Ascending aorta (tissue), 2 donors: ENCODE results near the gene KLRF2. TPM values are rescaled to one million over a fixed set of nuclear protein-coding genes. Genes with fewer than 3 reads are reported as not detected.

ENCODE experiments used
- DNase-seq, 2 donors: peaks; one replicate each; pipeline ENCODE4 v3.0.0-alpha.2; 2019; ENCODE audit warnings: low spot score in 2 of 2
- H3K27ac ChIP-seq, 2 donors: fragments of 200-600 bp; sonication (generic); one replicate each; pipeline ENCODE4 v1.5.1; 2016 to 2017; ENCODE audit warnings: mild to moderate bottlenecking in 1 of 2
- H3K27me3 ChIP-seq: fragments of 200-600 bp; sonication (generic); one replicate; pipeline ENCODE4 v1.5.1; 2017
- H3K36me3 ChIP-seq, 2 donors: fragments of 200-600 bp; sonication (generic); one replicate each; pipeline ENCODE4 v1.5.1; 2016
- H3K4me1 ChIP-seq, 2 donors: fragments of 200-600 bp; sonication (generic); one replicate each; pipeline ENCODE4 v1.5.1; 2016 to 2017; ENCODE audit warnings: mild to moderate bottlenecking in 1 of 2
- H3K4me3 ChIP-seq, 2 donors: fragments of 200-600 bp; sonication (generic); one replicate each; pipeline ENCODE4 v1.5.1; 2016 to 2017; ENCODE audit warnings: mild to moderate bottlenecking in 1 of 2
- H3K9me3 ChIP-seq, 2 donors: fragments of 200-600 bp; sonication (generic); one replicate each; pipeline ENCODE4 v1.5.1; 2016
- CTCF ChIP-seq, 3 experiments: fragments of 200-600 bp in 2 of 3; fragments of 450-650 bp in 1 of 3; sonication (generic) in 2 of 3; IDR thresholded peaks; one replicate each; pipeline ENCODE4 v1.5.1; 2016 to 2019; ENCODE audit warnings: antibody characterized with exemption in 3 of 3, mild to moderate bottlenecking in 1 of 3, moderate library complexity in 1 of 3
- intact Hi-C: fragments of 100-400 bp; cut with DNase I; formaldehyde crosslinking; loops from one replicate; pipeline ENCODE4 v1.15.1; 2023
- total RNA-seq: library from RNA; depleted of rRNA; stranded (reverse); fragments of >200 nt; gene quantifications from one replicate; pipeline ENCODE4 v1.1.0, GENCODE V29; 2016

Gene KLRF2
- not detected for total RNA-seq

GRCh38 chr12:9881246-9881645 lies at the start of gene KLRF2:
TSS of gene KLRF2 (plus strand) at chr12:9881489. CDS start at chr12:9881596, 107 bp downstream.
- intact Hi-C loops, result no loop called here
- Histone ChIP-seq H3K27me3 (no peaks in the 10 kb centered on the region), H3K4me3 (no peak within 1 kb of the TSS), H3K4me1 (no peaks in the 10 kb centered on the region), H3K27ac (no peak within 1 kb of the TSS), H3K36me3 (no peaks in the 10 kb centered on the region), H3K9me3 (no peaks in the 10 kb centered on the region)
- DNase-seq, result no peak
- no peak for TF ChIP-seq CTCF (IDR thresholded peaks at IDR 0.05)

GRCh38 chr12:9831720-9832119 lies 49.6 kb upstream of the KLRF2 start:
- no peaks in the 10 kb centered on the region for H3K4me1 ChIP-seq
- no peaks in the 10 kb centered on the region for H3K27me3 ChIP-seq
- no peak for DNase-seq
- no peaks in the 10 kb centered on the region for H3K9me3 ChIP-seq
- no peak for TF ChIP-seq CTCF (IDR thresholded peaks at IDR 0.05)
- no peaks in the 10 kb centered on the region for H3K36me3 ChIP-seq
- intact Hi-C loops, result no loop called here
- no peak overlapping the region for H3K27ac ChIP-seq
- H3K4me3 ChIP-seq, result no peak overlapping the region

GRCh38 chr12:9843407-9843806 lies 37.9 kb upstream of the KLRF2 start:
- Histone ChIP-seq H3K4me1 (no peaks in the 10 kb centered on the region), H3K9me3 (no peaks in the 10 kb centered on the region), H3K27ac (no peak overlapping the region), H3K36me3 (no peaks in the 10 kb centered on the region), H3K4me3 (no peak overlapping the region), H3K27me3 (no peaks in the 10 kb centered on the region)
- no peak for TF ChIP-seq CTCF (IDR thresholded peaks at IDR 0.05)
- intact Hi-C loops, result no loop called here
- DNase-seq, result no peak

- H3K27me3 ChIP-seq, result no peaks in the 10 kb centered on the region
- H3K9me3 ChIP-seq, result no peaks in the 10 kb centered on the region
- no peak for DNase-seq
- no peak overlapping the region for H3K27ac ChIP-seq
- H3K4me1 ChIP-seq, result no peaks in the 10 kb centered on the region
- intact Hi-C loops, result no loop called here
- no peaks in the 10 kb centered on the region for H3K36me3 ChIP-seq
- H3K4me3 ChIP-seq, result no peak overlapping the region
- TF ChIP-seq CTCF (IDR thresholded peaks at IDR 0.05), result no peak
These were observed 32.4 kb upstream of the KLRF2 start for GRCh38 chr12:9848899-9849298.

- DNase-seq, result no peak
- Histone ChIP-seq H3K27ac (no peak overlapping the region), H3K4me1 (no peaks in the 10 kb centered on the region), H3K9me3 (no peaks in the 10 kb centered on the region), H3K4me3 (no peak overlapping the region), H3K36me3 (no peaks in the 10 kb centered on the region), H3K27me3 (no peaks in the 10 kb centered on the region)
- TF ChIP-seq CTCF (IDR thresholded peaks at IDR 0.05), result no peak
- intact Hi-C loops, result no loop called here
These were observed 30.2 kb upstream of the KLRF2 start for GRCh38 chr12:9851050-9851449.

GRCh38 chr12:9851927-9852326 lies 29.4 kb upstream of the KLRF2 start:
- no peak for DNase-seq
- H3K27me3 ChIP-seq, result no peaks in the 10 kb centered on the region
- H3K4me1 ChIP-seq, result no peaks in the 10 kb centered on the region
- no peak overlapping the region for H3K27ac ChIP-seq
- H3K4me3 ChIP-seq, result no peak overlapping the region
- no peaks in the 10 kb centered on the region for H3K9me3 ChIP-seq
- intact Hi-C loops, result no loop called here
- no peak for TF ChIP-seq CTCF (IDR thresholded peaks at IDR 0.05)
- no peaks in the 10 kb centered on the region for H3K36me3 ChIP-seq
